GM12864 (cell line): ENCODE measurements around the gene P2RX3.
"Not testable (repeated sequence)": the region's sequence is repeated elsewhere in the genome, so short reads cannot be mapped to it uniquely, and the experiment has no call there.

Source experiments
- DNase-seq: peaks from one replicate; pipeline ENCODE4 v3.0.0-alpha.2; 2011; ENCODE audit warnings: low read depth
- H3K4me3 ChIP-seq: 2 replicates; pipeline ENCODE4 v1.5.1; 2011; ENCODE audit warnings: mild to moderate bottlenecking, low read depth, low read length, control low read depth
- TF ChIP-seq, protein P1 (sequence below): IDR thresholded peaks from 2 replicates; pipeline ENCODE4 v1.5.1; 2011; ENCODE audit warnings: low read depth, mild to moderate bottlenecking, moderate library complexity, low read length, control low read depth, inconsistent platforms; ENCODE audit errors: missing control alignments

P2RX3 gene

DNA sequence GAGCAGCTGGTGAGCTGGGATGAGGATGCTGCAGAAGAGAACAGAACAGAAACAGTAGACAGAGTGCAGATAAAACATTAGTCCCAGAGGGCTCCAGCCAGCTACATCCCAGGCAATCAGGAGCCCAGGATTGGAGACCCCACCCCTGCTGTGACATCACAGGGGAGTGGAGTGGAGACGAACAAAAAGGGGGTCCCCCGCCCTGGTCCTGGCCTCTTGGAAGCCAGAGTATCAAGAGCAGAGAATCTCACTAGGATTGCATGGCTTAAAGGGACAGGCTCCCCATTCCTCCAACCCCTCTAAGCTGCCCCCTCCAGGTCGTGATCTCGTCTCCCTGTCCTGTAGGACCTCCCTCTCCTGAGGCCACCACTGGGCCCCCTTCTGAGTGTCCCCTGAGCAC lies at the start of gene P2RX3:
Gene P2RX3, plus strand, starts transcription at position 211 of the 400 bp plus-strand sequence. CDS start 199 bp downstream, outside the sequence.
- DNase-seq: no peak
- no peak within 1 kb of the TSS for H3K4me3 ChIP-seq
- TF ChIP-seq, protein P1, sequence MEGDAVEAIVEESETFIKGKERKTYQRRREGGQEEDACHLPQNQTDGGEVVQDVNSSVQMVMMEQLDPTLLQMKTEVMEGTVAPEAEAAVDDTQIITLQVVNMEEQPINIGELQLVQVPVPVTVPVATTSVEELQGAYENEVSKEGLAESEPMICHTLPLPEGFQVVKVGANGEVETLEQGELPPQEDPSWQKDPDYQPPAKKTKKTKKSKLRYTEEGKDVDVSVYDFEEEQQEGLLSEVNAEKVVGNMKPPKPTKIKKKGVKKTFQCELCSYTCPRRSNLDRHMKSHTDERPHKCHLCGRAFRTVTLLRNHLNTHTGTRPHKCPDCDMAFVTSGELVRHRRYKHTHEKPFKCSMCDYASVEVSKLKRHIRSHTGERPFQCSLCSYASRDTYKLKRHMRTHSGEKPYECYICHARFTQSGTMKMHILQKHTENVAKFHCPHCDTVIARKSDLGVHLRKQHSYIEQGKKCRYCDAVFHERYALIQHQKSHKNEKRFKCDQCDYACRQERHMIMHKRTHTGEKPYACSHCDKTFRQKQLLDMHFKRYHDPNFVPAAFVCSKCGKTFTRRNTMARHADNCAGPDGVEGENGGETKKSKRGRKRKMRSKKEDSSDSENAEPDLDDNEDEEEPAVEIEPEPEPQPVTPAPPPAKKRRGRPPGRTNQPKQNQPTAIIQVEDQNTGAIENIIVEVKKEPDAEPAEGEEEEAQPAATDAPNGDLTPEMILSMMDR: no peak

DNA sequence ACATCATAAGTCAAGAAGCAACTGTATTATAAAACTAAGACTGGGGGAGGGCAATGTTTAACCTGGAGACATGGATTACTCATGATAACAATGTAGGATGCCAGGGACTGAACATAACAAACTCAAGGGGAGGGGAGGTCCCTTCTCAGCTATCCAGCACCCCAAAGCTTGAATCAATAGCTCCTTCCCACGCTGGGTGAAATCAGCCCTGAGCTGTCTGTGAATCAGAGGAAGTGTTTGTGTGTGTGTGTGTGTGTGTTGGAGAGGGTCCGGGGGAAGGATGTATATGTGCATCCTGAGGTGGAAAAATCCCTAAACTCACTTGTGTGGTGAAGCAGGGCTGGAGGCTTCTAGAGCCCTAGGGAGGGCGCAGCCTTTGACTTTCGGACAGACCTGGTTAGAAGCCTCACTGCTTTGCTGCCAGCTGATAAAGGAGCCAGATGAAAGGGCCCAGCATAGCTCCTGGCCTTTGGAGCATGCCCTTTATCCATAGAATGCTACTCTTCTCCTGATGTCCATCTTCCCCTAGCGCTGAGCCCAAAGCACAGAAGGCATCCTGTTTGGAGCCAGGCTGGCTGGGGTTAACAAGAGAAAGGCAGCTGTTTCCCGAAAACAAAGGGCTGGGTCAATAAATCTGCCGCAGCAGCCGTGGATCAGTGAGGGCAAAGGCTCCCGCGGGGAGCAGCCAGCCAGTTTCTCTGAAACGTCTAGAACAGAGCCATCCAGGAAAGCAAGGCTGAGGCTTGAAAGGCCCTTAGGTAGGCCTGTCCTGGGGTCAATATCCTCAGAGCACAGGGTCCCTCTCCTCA lies 49.2 kb upstream of the P2RX3 start:
- no peak for DNase-seq
- TF ChIP-seq, protein P1: no peak
- H3K4me3 ChIP-seq: no peak overlapping the region

DNA sequence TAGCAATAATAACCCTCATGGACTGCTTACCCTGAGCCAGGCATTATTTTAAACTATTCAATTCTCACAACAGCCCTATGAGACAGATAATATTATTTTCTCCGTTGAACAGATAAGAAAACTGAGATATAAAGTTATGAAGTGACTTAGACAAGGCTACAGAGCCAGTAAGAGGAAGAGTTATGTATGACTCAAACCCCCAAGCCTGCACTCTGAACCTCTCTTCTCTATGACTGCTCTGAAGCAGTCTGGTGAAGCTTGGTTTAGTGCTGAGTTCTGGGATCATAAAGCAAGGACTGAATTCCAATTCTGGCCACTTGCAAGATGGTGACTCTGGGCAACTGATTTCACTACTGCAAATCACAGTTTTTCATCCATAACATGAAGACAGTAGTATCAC lies 47.9 kb upstream of the P2RX3 start:
- DNase-seq: no peak
- TF ChIP-seq, protein P1: no peak
- no peak overlapping the region for H3K4me3 ChIP-seq

DNA sequence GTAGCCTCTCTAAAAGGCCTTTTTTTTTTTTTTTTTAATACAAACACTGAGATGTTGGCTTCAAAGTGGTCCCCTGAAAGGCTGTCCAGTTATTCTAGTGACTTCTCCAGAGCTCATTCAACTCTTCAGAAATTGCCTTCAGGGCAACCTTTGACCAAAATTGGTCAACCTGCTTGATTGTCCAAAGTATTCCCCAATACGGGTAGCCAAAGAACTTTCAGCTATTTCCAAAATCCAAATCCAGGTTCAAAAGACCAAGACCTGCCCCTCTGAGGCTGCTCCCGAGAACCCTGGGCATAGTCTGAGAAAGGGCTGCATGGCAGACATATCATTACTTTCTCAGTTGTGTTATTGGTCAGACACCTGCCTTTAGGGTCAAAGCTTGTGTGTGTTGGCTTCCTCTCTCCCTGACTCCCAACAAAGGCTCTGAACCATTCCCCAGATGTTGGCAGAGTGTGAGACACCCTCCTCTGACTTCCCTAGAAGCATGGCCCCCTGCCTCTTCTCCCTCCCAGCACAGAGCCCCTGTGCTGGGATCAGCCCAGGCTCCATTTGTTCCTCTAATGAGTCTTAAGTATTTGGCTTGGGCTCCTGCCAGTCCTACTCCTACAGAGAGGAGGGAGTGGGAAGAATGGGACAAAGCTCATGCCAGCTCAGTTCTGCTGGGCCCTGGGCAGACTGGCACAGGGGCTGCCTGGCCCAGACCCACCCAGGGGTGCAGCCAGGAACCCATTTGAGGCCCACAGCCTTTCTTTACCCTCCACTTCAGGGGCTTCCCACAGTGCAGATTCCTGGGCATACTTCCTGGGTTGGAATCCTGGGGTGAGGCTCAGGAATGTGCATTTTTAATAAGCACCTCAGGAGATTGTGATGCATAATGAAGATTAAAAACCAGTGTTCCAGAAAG lies 43.7 kb upstream of the P2RX3 start:
- TF ChIP-seq, protein P1: no peak
- DNase-seq: no peak
- H3K4me3 ChIP-seq: no peak overlapping the region

DNA sequence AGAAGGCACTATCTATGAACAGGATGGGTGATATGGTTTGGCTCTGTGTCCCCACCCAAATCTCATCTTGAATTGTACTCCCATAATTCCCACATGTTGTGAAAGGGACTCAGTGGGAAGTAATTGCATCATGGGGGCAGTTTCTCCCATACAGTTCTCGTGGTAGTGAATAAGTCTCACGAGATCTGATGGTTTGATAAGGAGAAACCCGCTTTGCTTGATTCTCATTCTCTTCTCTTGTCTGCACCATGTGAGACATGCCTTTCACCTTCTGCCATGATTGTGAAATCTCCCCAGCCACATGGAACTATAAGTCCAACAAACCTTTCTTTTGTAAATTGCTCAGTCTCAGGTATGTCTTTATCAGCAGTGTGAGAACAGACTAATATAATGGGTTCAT lies 41.9 kb upstream of the P2RX3 start:
- not testable (repeated sequence) for DNase-seq, H3K4me3 ChIP-seq

DNA sequence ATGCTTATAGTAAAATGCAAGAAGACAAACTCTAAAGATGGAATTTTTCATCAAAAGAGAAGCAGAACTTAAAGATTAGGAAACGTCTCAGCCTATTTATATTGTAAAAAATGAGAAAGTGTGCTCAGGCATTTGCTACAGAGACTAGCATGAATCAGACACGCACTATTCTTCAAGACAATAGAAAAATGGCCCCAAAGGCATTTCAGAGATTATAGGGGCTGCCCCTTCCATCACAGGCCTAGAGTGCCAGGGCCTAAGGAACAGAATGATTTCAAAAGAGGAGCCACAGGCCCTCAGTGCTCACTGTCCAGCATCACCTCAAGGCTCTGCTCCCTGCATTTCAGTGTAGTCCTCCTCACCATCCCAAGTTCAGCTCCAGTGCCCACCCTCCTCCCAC lies 40.9 kb upstream of the P2RX3 start:
- TF ChIP-seq, protein P1: no peak
- no peak for DNase-seq
- H3K4me3 ChIP-seq: no peak overlapping the region

DNA sequence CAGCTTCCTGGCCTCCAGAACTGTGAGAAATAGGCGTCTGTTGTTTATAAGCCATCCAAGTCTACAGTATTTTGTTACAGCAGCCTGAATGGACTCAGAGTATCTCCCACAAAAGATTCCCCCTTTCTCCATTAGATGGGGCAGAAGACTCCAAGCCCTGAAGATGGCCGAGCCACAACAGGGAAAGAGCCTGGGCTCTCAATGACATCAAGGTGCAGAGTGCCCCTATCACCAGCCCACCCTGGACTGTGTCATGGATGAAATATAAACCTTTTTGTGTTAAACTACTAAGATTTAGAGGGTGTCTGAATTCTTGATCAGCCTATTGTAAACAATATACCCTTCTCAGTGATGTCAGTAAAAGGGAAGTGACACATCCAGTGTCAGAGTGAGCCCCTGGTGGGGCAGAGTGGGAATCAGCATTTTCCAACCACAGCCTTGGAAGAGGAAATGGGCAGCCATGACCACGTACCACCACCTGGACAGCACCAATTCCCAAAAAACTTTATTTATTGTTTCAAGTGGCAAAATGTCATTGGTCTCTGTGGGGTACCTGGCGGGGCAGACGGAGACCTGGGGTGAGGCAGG lies 38.9 kb upstream of the P2RX3 start:
- no peak overlapping the region for H3K4me3 ChIP-seq
- DNase-seq: no peak
- TF ChIP-seq, protein P1: no peak
